ENCODE data around the gene CGB7.
"Not testable (repeated sequence)": the region's sequence is repeated elsewhere in the genome, so short reads cannot be mapped to it uniquely, and the experiment has no call there.

DNA sequence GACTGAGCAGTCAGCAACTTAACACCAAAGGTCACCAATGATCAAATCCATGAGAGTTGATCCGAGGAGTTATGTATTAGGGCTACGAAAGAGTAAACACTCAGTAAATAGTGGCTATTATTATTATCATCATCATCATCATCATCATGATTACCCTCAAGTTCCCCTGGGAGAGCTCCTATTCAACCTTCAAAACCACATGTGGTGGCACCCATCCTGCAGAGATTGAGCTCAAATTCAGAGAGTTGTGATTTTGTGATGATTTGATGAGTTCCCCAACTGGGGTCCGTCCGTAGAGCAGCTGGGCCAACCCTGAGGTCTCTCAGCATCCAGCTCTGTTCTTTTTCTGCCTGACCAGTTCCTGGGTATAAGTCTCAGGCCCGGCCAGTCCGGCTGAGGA is 32.5 kb downstream of the CGB7 start:
- TF ChIP-seq ZNF560 (tag by site-specific recombination; IDR thresholded peaks at IDR 0.05; ENCODE audit: borderline replicate concordance); KLF1 (tag by site-specific recombination; IDR thresholded peaks at IDR 0.05); ZNF16 (tag by site-specific recombination; IDR thresholded peaks at IDR 0.05; ENCODE audit: low read depth); ZNF561 (tag by site-specific recombination; IDR thresholded peaks at IDR 0.05; ENCODE audit: borderline replicate concordance); ZNF184 (tag by site-specific recombination; IDR thresholded peaks at IDR 0.05); ZNF530 (tag by site-specific recombination; IDR thresholded peaks at IDR 0.05; ENCODE audit: low read depth); ZNF423 (tag by site-specific recombination; IDR thresholded peaks at IDR 0.05); PRDM1 (tag by site-specific recombination; IDR thresholded peaks at IDR 0.05): not testable (repeated sequence)
- TF ChIP-seq, protein P1, sequence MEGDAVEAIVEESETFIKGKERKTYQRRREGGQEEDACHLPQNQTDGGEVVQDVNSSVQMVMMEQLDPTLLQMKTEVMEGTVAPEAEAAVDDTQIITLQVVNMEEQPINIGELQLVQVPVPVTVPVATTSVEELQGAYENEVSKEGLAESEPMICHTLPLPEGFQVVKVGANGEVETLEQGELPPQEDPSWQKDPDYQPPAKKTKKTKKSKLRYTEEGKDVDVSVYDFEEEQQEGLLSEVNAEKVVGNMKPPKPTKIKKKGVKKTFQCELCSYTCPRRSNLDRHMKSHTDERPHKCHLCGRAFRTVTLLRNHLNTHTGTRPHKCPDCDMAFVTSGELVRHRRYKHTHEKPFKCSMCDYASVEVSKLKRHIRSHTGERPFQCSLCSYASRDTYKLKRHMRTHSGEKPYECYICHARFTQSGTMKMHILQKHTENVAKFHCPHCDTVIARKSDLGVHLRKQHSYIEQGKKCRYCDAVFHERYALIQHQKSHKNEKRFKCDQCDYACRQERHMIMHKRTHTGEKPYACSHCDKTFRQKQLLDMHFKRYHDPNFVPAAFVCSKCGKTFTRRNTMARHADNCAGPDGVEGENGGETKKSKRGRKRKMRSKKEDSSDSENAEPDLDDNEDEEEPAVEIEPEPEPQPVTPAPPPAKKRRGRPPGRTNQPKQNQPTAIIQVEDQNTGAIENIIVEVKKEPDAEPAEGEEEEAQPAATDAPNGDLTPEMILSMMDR (tag by site-specific recombination; IDR thresholded peaks at IDR 0.05) = not testable (repeated sequence)
- TF ChIP-seq, protein P2, sequence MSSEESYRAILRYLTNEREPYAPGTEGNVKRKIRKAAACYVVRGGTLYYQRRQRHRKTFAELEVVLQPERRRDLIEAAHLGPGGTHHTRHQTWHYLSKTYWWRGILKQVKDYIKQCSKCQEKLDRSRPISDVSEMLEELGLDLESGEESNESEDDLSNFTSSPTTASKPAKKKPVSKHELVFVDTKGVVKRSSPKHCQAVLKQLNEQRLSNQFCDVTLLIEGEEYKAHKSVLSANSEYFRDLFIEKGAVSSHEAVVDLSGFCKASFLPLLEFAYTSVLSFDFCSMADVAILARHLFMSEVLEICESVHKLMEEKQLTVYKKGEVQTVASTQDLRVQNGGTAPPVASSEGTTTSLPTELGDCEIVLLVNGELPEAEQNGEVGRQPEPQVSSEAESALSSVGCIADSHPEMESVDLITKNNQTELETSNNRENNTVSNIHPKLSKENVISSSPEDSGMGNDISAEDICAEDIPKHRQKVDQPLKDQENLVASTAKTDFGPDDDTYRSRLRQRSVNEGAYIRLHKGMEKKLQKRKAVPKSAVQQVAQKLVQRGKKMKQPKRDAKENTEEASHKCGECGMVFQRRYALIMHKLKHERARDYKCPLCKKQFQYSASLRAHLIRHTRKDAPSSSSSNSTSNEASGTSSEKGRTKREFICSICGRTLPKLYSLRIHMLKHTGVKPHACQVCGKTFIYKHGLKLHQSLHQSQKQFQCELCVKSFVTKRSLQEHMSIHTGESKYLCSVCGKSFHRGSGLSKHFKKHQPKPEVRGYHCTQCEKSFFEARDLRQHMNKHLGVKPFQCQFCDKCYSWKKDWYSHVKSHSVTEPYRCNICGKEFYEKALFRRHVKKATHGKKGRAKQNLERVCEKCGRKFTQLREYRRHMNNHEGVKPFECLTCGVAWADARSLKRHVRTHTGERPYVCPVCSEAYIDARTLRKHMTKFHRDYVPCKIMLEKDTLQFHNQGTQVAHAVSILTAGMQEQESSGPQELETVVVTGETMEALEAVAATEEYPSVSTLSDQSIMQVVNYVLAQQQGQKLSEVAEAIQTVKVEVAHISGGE (tag by site-specific recombination; conservative IDR thresholded peaks at IDR 0.05; ENCODE audit: low read depth) = not testable (repeated sequence)

All from HEK293 (cell line).